HepG2 (cell line): ENCODE results near the gene CASKIN1. TPM values are rescaled to one million over a fixed set of nuclear protein-coding genes. Genes with fewer than 3 reads are reported as not detected.

Source experiments
- CERS6 ChIP-seq: sonication (generic); formaldehyde crosslinking; IDR thresholded peaks from 2 replicates; pipeline ENCODE4 v1.5.0; 2020; ENCODE audit warnings: missing genetic modification reagents
- EED ChIP-seq: sonication (generic); formaldehyde crosslinking; IDR thresholded peaks from 2 replicates; pipeline ENCODE4 v1.5.0; 2020; ENCODE audit warnings: mild to moderate bottlenecking, missing genetic modification reagents
- FLYWCH1 ChIP-seq: sonication (generic); formaldehyde crosslinking; IDR thresholded peaks from 2 replicates; pipeline ENCODE4 v1.8.1; 2023; ENCODE audit warnings: mild to moderate bottlenecking, missing genetic modification reagents
- FOSL1 ChIP-seq: sonication (generic); formaldehyde crosslinking; IDR thresholded peaks from 2 replicates; pipeline ENCODE4 v1.9.0; 2021; ENCODE audit warnings: missing genetic modification reagents, borderline replicate concordance
- FOXO1 ChIP-seq: sonication (generic); formaldehyde crosslinking; IDR thresholded peaks from 2 replicates; pipeline ENCODE4 v1.4.0; 2020; ENCODE audit warnings: missing genetic modification reagents
- GPBP1L1 ChIP-seq: sonication (generic); formaldehyde crosslinking; IDR thresholded peaks from 2 replicates; pipeline ENCODE4 v1.5.0; 2020; ENCODE audit warnings: mild to moderate bottlenecking, missing genetic modification reagents
- HES4 ChIP-seq: sonication (generic); formaldehyde crosslinking; IDR thresholded peaks from 2 replicates; pipeline ENCODE4 v1.9.0; 2021; ENCODE audit warnings: mild to moderate bottlenecking, missing genetic modification reagents, borderline replicate concordance
- KDM4B ChIP-seq: sonication (generic); formaldehyde crosslinking; IDR thresholded peaks from 2 replicates; pipeline ENCODE4 v1.4.0; 2020; ENCODE audit warnings: missing genetic modification reagents
- MTA3 ChIP-seq: sonication (generic); formaldehyde crosslinking; IDR thresholded peaks from 2 replicates; pipeline ENCODE4 v1.4.0; 2020; ENCODE audit warnings: missing genetic modification reagents
- MYC ChIP-seq: sonication (generic); formaldehyde crosslinking; IDR thresholded peaks from 2 replicates; pipeline ENCODE4 v1.9.0; 2021; ENCODE audit warnings: missing genetic modification reagents, borderline replicate concordance
- NFIC ChIP-seq: IDR thresholded peaks from 2 replicates; pipeline ENCODE4 v1.6.1; 2012; ENCODE audit warnings: mild to moderate bottlenecking, low read length, inconsistent platforms
- NFKBIZ ChIP-seq: IDR thresholded peaks from 2 replicates; pipeline ENCODE4 v1.6.1; 2018; ENCODE audit warnings: missing genetic modification reagents, missing compliant biosample characterization
- PHB2 ChIP-seq: fragments of 450-650 bp; IDR thresholded peaks from 2 replicates; pipeline ENCODE4 v1.6.1; 2018; ENCODE audit not compliant: partially characterized antibody
- SIX4 ChIP-seq: sonication (generic); formaldehyde crosslinking; IDR thresholded peaks from 2 replicates; pipeline ENCODE4 v1.4.0; 2020; ENCODE audit warnings: missing genetic modification reagents
- SP4 ChIP-seq: sonication (generic); formaldehyde crosslinking; IDR thresholded peaks from 2 replicates; pipeline ENCODE4 v1.8.1; 2023; ENCODE audit warnings: mild to moderate bottlenecking, missing genetic modification reagents
- TBX2 ChIP-seq: sonication (generic); formaldehyde crosslinking; IDR thresholded peaks from 2 replicates; pipeline ENCODE4 v1.5.0; 2020; ENCODE audit warnings: missing genetic modification reagents, mild to moderate bottlenecking, borderline replicate concordance
- TCF7L2 ChIP-seq: IDR thresholded peaks from 2 replicates; pipeline ENCODE4 v1.6.1; 2011; ENCODE audit warnings: mild to moderate bottlenecking, low read depth, low read length, moderate library complexity
- ZBTB1 ChIP-seq: sonication (generic); formaldehyde crosslinking; IDR thresholded peaks from 2 replicates; pipeline ENCODE4 v1.4.0; 2020; ENCODE audit warnings: missing genetic modification reagents, borderline replicate concordance
- ZEB1 ChIP-seq: IDR thresholded peaks from 2 replicates; pipeline ENCODE4 v1.6.1; 2012; ENCODE audit warnings: mild to moderate bottlenecking, low read depth, inconsistent platforms; ENCODE audit not compliant: insufficient replicate concordance
- ZNF296 ChIP-seq: sonication (generic); formaldehyde crosslinking; conservative IDR thresholded peaks from 2 replicates; pipeline ENCODE4 v1.5.0; 2020; ENCODE audit warnings: mild to moderate bottlenecking, missing genetic modification reagents
- ZNF317 ChIP-seq: sonication (generic); formaldehyde crosslinking; IDR thresholded peaks from 2 replicates; pipeline ENCODE4 v1.5.0; 2020; ENCODE audit warnings: mild to moderate bottlenecking, missing genetic modification reagents
- ZNF549 ChIP-seq: sonication (generic); formaldehyde crosslinking; IDR thresholded peaks from 2 replicates; pipeline ENCODE4 v1.5.0; 2020; ENCODE audit warnings: missing genetic modification reagents
- ZNF605 ChIP-seq: sonication (generic); formaldehyde crosslinking; IDR thresholded peaks from 2 replicates; pipeline ENCODE4 v1.8.0; 2022; ENCODE audit warnings: mild to moderate bottlenecking, missing genetic modification reagents
- ZNF616 ChIP-seq: sonication (generic); formaldehyde crosslinking; IDR thresholded peaks from 2 replicates; pipeline ENCODE4 v1.5.0; 2020; ENCODE audit warnings: low read depth, mild to moderate bottlenecking, missing genetic modification reagents
- ZNF761 ChIP-seq: sonication (generic); formaldehyde crosslinking; conservative IDR thresholded peaks from 2 replicates; pipeline ENCODE4 v1.4.0; 2020; ENCODE audit warnings: mild to moderate bottlenecking, missing genetic modification reagents
- ZNF775 ChIP-seq: sonication (generic); formaldehyde crosslinking; IDR thresholded peaks from 2 replicates; pipeline ENCODE4 v1.4.0; 2020; ENCODE audit warnings: missing genetic modification reagents, mild to moderate bottlenecking, moderate library complexity, borderline replicate concordance
- ZNF776 ChIP-seq: sonication (generic); formaldehyde crosslinking; IDR thresholded peaks from 2 replicates; pipeline ENCODE4 v1.4.0; 2020; ENCODE audit warnings: mild to moderate bottlenecking, missing genetic modification reagents
- ZNF879 ChIP-seq: sonication (generic); formaldehyde crosslinking; IDR thresholded peaks from 2 replicates; pipeline ENCODE4 v1.8.1; 2023; ENCODE audit warnings: missing genetic modification reagents
- polyA plus RNA-seq, 8 experiments: library from polyadenylated mRNA; depleted of rRNA in 3 of 8; stranded (reverse) in 7 of 8; unstranded in 1 of 8; fragments of >200 nt; fragmentation: Illumina TruSeq in 4 of 8; extraction: Trizol in 4 of 8; gene quantifications; 2 replicates each; pipeline versions ENCODE4 v1.2.1 to v1.2.3, GENCODE V29; 2011 to 2016; ENCODE audit warnings: low read depth in 4 of 8, missing spikeins in 1 of 8, mixed read lengths in 1 of 8; ENCODE audit not compliant: insufficient read depth in 1 of 8
- total RNA-seq, 5 experiments: library from RNA; depleted of rRNA; stranded (reverse); fragments of >200 nt; fragmentation: Illumina TruSeq; extraction: Trizol; gene quantifications; 2 replicates each; pipeline ENCODE4 v1.2.3, GENCODE V29; 2016; ENCODE audit warnings: low read depth in 1 of 5
- TF ChIP-seq, protein P1 (sequence below), 2 experiments: sonication (generic) in 1 of 2; formaldehyde crosslinking in 1 of 2; IDR thresholded peaks; 2 replicates each; pipeline versions ENCODE4 v1.4.0 to v1.6.1; 2018 to 2020; ENCODE audit warnings: missing genetic modification reagents in 2 of 2, borderline replicate concordance in 1 of 2, low read depth in 1 of 2, mild to moderate bottlenecking in 1 of 2, missing biosample characterization in 1 of 2

Gene CASKIN1
- total and polyA plus RNA-seq, 2 of the 13 experiments (the other 11 are each of a cell fraction or from before 2014, with no cell fraction given), result 1.2 to 2.2 TPM

DNA sequence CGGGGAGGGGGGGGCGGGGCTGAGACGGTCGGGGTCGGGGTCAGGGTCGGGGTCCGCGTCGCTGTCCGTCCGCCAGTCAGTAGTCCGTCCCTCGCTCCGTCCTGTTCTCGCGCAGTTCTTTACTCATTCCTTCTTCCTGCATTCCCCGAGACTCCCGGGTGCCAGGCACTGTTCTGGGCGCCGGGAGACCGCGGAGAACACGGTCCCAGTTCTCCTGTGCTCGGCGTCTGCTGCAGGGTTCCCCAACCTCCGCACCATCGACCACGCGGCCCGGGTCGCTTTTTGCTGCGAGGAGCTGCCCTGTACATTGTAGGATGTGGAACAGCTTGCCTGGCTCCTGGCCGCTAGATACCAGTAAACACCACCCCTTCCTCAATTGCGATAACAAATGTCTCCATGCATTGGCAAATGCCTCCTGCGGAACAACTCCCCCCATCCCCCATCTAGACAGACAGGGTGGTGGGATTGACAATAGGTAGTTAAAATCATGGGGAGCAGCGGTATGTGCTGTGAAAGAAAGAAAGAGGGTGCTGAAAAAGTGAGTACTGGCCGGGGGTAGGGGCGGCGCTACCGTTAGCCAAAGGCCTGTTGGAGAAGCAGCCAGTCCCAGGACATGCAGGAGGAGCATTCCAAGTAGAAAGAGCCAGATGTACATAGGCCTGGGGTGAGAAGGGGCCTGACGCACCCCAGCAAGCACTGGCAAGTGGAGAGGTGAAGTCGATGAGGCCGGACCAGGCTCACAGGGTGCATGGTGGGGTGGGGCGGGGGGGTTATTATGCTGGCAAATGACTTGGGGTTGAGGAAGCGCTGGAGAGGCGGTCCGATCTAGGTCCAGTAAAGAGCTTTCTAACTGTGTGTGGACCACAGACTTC is 40.2 kb downstream of the CASKIN1 start (continued):
- TF ChIP-seq ZNF605, result no peak
- TF ChIP-seq ZNF775 (CRISPR knock-in tag), result no peak
- TF ChIP-seq SP4 (CRISPR knock-in tag), result no peak
- no peak for TF ChIP-seq ZNF761 (CRISPR knock-in tag)
- TF ChIP-seq NFIC, result no peak
- TF ChIP-seq ZEB1, result peak; percentile 30
- TF ChIP-seq PHB2, result no peak
- no peak for TF ChIP-seq ZNF296
- no peak for TF ChIP-seq ZNF616
- no peak for TF ChIP-seq HES4
- TF ChIP-seq ZNF776, result 0 out of 2 replicates have a peak, but pooled peaks have one; percentile 47
- no peak for TF ChIP-seq FLYWCH1
- TF ChIP-seq TBX2 (CRISPR knock-in tag), result no peak
- no peak for TF ChIP-seq GPBP1L1
- TF ChIP-seq EED (CRISPR knock-in tag), result no peak
- TF ChIP-seq KDM4B, result no peak
- no peak for TF ChIP-seq FOXO1 (CRISPR knock-in tag)
- no peak for TF ChIP-seq SIX4
- TF ChIP-seq ZNF879, result no peak
- TF ChIP-seq, protein P1, sequence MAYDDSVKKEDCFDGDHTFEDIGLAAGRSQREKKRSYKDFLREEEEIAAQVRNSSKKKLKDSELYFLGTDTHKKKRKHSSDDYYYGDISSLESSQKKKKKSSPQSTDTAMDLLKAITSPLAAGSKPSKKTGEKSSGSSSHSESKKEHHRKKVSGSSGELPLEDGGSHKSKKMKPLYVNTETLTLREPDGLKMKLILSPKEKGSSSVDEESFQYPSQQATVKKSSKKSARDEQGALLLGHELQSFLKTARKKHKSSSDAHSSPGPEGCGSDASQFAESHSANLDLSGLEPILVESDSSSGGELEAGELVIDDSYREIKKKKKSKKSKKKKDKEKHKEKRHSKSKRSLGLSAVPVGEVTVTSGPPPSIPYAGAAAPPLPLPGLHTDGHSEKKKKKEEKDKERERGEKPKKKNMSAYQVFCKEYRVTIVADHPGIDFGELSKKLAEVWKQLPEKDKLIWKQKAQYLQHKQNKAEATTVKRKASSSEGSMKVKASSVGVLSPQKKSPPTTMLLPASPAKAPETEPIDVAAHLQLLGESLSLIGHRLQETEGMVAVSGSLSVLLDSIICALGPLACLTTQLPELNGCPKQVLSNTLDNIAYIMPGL (CRISPR knock-in tag; IDR thresholded peaks at IDR 0.05; ENCODE audit: borderline replicate concordance in 1 of 2, low read depth in 1 of 2), result 0 out of 4 replicates have a peak, but pooled peaks of 1 of the 2 experiments have one; percentile 20
- no peak for TF ChIP-seq FOSL1 (CRISPR knock-in tag)
- 0 out of 2 replicates have a peak, but pooled peaks have one; percentile 8 for TF ChIP-seq MYC
- no peak for TF ChIP-seq ZNF549 (CRISPR knock-in tag)
- no peak for TF ChIP-seq ZBTB1 (CRISPR knock-in tag)
- no peak for TF ChIP-seq MTA3
- TF ChIP-seq NFKBIZ, result no peak
- no peak for TF ChIP-seq ZNF317 (CRISPR knock-in tag)
- no peak for TF ChIP-seq CERS6 (CRISPR knock-in tag)
- no peak for TF ChIP-seq TCF7L2
